HL-60 (cell line): ENCODE data around the gene NOC4L.
A peak's percentile ranks its signal among the peaks of the same experiment; 100 is the strongest.

ENCODE experiments used
- DNase-seq, 2 experiments: peaks; one replicate each; pipeline ENCODE4 v3.0.0-alpha.2; 2010 to 2020; ENCODE audit warnings: low read depth in 1 of 2, low spot score in 1 of 2
- H3K27ac ChIP-seq: fragments of 250-450 bp; sonication (Bioruptor Pico); replicated peaks from 2 replicates; pipeline ENCODE4 v1.5.1; 2020; ENCODE audit warnings: mild to moderate bottlenecking, moderate library complexity
- H3K27me3 ChIP-seq: fragments of 250-450 bp; sonication (Bioruptor Pico); 2 replicates; pipeline ENCODE4 v1.5.1; 2021; ENCODE audit warnings: mild to moderate bottlenecking, moderate library complexity; ENCODE audit not compliant: insufficient read depth, poor library complexity, severe bottlenecking
- H3K4me3 ChIP-seq: replicated peaks from 2 replicates; pipeline ENCODE4 v1.5.1; 2011; ENCODE audit warnings: mild to moderate bottlenecking, control low read depth, low read length; ENCODE audit not compliant: insufficient read depth
- CTCF ChIP-seq: IDR thresholded peaks from one replicate; pipeline ENCODE4 v1.5.1; 2011; ENCODE audit warnings: low read length, control low read depth, inconsistent platforms; ENCODE audit not compliant: insufficient read depth
- GABPA ChIP-seq: IDR thresholded peaks from 2 replicates; pipeline ENCODE4 v1.6.1; 2012; ENCODE audit warnings: low read depth
- POLR2AphosphoS5 ChIP-seq: IDR thresholded peaks from 2 replicates; pipeline ENCODE4 v1.6.1; 2012; ENCODE audit warnings: low read depth
- REST ChIP-seq: IDR thresholded peaks from 2 replicates; pipeline ENCODE4 v1.6.1; 2012; ENCODE audit warnings: low read depth; ENCODE audit not compliant: insufficient replicate concordance
- SPI1 ChIP-seq: IDR thresholded peaks from 2 replicates; pipeline ENCODE4 v1.6.1; 2012; ENCODE audit warnings: low read depth, mild to moderate bottlenecking, borderline replicate concordance
- long read RNA-seq: library from polyadenylated mRNA; unstranded; transcript quantifications from one replicate; pipeline ENCODE4 v2.0.0, GENCODE V29; 2020

Gene NOC4L
- long read RNA-seq, transcript NOC4L-201 (15 exons, 1,632 nt): major isoform, 444 of 502 reads
- long read RNA-seq, partial matches to known transcripts: 6 of 502 reads
- long read RNA-seq, other reads (novel, unspliced or antisense): 52 of 502 reads

GRCh38 chr12:132144115-132144809, at the start of gene NOC4L, which contains the start of gene DDX51:
TSS of gene NOC4L (plus strand) at chr12:132144457. CDS start at chr12:132144489, 32 bp downstream.
TSS of gene DDX51 (minus strand) at chr12:132144319. CDS start at chr12:132144296, 23 bp downstream.
- H3K27ac ChIP-seq: peak within 1 kb of the TSS; percentile 74
- no peaks in the 10 kb centered on the region for H3K27me3 ChIP-seq
- no peak for TF ChIP-seq SPI1
- peak; percentile 24 for TF ChIP-seq REST
- TF ChIP-seq POLR2AphosphoS5: peak; percentile 84
- TF ChIP-seq GABPA: no peak
- no peak for TF ChIP-seq CTCF
- peak within 1 kb of the TSS; percentile 100 for H3K4me3 ChIP-seq
- peak; percentile 89 to 92 for DNase-seq

GRCh38 chr12:132095520-132096409, 48.5 kb upstream of the NOC4L start:
- H3K27me3 ChIP-seq: no peaks in the 10 kb centered on the region
- H3K4me3 ChIP-seq: no peak overlapping the region
- no peak overlapping the region for H3K27ac ChIP-seq
- DNase-seq: no peak
- no peak for TF ChIP-seq CTCF
- no peak for TF ChIP-seq SPI1
- TF ChIP-seq GABPA: no peak
- TF ChIP-seq POLR2AphosphoS5: no peak
- no peak for TF ChIP-seq REST

- Histone ChIP-seq H3K27me3 (no peaks in the 10 kb centered on the region), H3K4me3 (no peak overlapping the region), H3K27ac (no peak overlapping the region)
- no peak for DNase-seq
- TF ChIP-seq SPI1 (no peak), CTCF (no peak), REST (no peak), POLR2AphosphoS5 (no peak), GABPA (no peak)
Measured at GRCh38 chr12:132099739-132100138, 44.5 kb upstream of the NOC4L start.
